WI38 (cell line): Measurements from ENCODE around the gene HIC1.

ENCODE experiments used
- H3K4me3 ChIP-seq: 2 replicates; pipeline ENCODE4 v1.5.1; 2011; ENCODE audit warnings: low read depth, mild to moderate bottlenecking, control low read depth, low read length
- TF ChIP-seq, protein P1 (sequence below): IDR thresholded peaks from 2 replicates; pipeline ENCODE4 v1.5.1; 2012; ENCODE audit warnings: low read depth, mild to moderate bottlenecking, control low read depth, low read length

HIC1 gene

DNA sequence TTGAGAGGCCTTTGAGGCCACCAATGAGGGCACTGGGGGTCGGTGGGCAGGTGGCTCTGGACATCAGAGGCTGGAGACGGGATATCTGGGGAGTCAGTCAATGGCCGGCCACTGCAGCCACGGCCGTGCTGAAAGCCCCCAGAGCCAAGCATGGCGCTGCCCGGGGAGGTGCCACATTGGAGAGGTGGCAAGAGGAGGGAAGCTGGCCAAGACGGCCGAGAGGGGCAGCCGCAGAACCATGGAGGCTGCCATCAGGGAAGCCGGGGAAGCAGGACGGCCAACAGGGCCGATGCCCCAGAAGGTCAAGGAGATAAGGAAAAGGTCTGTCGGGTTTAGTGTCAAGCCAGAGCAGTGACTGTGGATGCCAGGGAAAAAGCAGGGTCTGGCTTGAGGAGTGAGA, 39.6 kb upstream of the HIC1 start:
- no peak overlapping the region for H3K4me3 ChIP-seq
- TF ChIP-seq, protein P1, sequence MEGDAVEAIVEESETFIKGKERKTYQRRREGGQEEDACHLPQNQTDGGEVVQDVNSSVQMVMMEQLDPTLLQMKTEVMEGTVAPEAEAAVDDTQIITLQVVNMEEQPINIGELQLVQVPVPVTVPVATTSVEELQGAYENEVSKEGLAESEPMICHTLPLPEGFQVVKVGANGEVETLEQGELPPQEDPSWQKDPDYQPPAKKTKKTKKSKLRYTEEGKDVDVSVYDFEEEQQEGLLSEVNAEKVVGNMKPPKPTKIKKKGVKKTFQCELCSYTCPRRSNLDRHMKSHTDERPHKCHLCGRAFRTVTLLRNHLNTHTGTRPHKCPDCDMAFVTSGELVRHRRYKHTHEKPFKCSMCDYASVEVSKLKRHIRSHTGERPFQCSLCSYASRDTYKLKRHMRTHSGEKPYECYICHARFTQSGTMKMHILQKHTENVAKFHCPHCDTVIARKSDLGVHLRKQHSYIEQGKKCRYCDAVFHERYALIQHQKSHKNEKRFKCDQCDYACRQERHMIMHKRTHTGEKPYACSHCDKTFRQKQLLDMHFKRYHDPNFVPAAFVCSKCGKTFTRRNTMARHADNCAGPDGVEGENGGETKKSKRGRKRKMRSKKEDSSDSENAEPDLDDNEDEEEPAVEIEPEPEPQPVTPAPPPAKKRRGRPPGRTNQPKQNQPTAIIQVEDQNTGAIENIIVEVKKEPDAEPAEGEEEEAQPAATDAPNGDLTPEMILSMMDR = no peak

DNA sequence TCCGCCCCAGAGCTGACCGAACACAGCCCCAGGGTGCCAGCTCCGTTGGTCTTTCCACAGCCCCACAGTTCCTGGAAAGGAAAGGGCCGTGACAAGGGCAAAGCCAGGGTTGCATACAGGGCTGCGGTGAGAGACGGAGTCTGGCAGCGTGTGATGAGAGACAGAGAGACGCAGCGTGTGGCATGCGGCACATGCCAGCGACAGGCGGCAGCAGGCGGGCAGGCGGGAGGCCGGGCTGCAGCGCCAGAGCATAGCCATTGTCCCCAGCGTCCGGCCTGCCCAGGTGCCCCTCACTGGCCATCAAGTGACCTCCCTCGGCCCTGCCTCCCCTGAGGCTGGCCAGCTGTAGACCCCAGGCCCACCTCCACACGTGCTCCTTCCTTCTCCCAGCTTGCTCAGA, 38.4 kb upstream of the HIC1 start:
- H3K4me3 ChIP-seq = no peak overlapping the region
- TF ChIP-seq, protein P1 = no peak

DNA sequence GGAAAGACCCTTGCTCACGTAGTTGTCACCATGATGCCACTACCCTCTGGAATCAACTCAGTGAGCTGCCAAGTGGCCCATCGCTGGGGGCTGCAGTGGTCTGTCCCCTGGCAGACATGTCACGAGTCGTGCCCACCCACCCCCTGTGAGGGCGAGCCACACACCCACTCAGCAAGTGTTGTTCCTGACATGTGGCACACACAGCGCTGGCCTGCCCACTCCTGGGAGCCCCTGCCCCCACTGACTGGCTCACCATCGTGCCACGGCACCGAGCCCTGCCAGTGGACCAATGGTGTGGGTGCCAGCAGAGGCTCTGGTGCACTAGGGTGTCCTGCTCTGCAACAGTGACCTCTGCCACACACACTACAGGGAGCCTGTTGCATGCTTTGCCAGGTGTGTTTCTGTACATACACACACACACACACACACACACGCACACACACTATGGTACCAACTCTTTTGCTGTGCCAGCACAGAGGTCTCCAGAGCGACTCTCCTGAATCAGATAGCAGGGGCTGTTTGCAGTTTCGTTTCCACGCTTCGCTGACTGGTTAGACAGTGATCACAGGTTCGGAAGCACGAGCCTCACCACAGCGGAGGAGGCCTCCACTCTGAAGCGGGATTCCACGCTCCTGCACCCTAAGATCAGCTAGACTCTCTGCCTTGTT, 37.5 kb upstream of the HIC1 start:
- H3K4me3 ChIP-seq = no peak overlapping the region
- TF ChIP-seq, protein P1 = no peak

DNA sequence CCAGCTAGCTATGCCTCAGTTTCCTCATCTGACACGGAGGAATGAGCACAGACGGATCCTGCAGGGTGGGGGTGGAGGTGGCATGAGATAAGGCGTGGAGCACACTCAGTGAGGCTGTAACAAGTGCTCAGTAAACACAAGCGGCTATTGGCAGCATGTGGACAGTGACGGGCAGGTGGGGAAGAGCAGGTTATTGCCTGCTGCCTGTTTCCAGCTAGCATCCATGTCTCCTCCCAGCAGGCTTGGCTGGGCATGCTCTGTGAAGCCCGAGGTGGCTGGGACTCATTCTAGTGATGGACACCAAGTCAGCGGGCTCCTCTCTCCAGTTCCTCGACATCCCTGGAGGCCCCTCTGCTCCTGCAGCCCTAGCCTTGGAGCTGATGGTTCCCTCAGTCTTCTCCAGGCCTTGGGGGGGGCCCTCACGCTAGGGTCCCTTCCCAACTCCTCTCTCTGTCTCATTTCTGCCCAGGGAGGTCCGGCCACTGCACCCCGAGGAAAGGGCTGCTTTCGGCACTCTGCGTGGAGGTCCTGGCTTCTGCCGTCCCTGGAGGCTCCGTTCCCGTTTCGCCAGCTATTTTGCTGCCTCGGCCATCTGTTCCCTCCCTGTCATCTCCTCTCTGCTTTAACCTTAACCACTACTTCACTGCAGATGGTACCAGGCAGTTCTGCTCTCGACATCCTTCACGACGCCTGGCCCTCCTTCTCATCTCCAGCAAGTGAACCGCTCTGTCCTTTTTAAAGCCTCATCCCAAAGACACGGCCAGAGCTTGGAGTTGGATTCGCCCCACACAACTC, 36.0 kb upstream of the HIC1 start:
- TF ChIP-seq, protein P1 = no peak
- no peak overlapping the region for H3K4me3 ChIP-seq

DNA sequence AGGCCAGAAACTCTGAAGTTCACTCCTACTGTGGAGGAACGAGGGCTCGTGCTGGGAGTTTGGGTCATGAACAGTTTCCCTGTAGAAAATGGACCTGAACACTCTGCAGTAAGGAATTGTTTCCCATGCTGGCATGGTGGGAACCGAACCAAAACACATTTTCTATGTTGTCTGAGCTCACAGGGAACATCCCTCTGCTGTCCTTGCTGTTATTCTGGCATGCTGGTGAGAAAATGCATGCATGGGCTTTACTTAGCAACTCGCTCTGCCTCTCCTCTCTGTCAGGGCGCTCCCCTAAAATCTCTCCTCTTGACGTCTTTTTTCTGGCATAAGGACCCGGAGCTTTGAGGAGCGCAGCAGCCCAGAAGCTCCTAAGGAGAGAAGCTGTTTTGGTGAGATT, 35.2 kb upstream of the HIC1 start:
- TF ChIP-seq, protein P1 = no peak
- H3K4me3 ChIP-seq = no peak overlapping the region

DNA sequence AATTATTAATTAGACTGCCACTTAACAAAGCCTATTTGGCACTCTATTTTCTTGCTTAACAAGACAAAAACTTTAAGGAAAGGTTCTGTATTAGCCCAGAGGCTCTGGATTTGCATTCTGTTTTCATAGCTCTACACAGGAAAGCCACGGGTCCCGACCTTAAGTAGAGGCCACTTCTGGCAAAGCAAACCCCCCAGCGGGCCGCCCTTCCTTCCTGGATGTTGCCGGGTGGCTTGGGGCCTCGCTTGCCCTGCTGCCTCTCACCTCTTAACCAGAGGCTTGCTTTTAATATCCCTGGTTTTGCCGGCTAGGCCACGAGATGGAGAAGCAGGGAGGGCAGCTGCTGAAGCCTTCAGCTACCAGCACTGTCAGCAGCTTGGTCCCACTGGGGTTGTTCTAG, 34.2 kb upstream of the HIC1 start:
- no peak overlapping the region for H3K4me3 ChIP-seq
- TF ChIP-seq, protein P1 = no peak

DNA sequence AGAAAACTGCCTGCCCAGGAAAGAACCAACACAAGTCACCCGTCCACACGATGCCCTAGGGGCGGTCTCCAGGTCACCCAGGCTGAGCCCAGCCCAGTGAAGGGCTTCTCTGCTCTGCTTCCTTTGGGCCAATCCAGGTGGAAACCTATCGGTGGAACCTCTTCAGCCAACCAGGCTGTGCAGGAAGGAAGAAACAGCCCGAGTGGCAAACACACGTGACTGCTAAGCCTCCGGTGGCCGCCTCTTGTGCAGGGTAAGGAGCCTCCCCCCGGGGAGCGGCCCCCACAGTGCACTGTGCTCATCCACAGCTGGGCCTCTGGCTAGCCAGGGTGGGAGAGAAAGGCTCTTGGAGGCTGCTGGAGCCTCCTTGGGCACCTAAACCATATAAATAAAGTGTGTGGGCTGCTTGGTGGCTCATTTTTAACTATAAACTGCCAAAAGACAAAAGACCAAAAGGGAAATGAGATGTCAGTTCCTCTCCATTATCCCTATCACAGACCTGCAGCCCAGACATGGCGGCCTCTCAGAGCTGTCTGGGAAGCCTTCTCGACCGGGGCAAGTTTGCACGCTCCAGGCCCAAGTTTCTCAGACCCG, 32.2 kb upstream of the HIC1 start:
- TF ChIP-seq, protein P1 = no peak
- H3K4me3 ChIP-seq = no peak overlapping the region
